BJ (cell line): ENCODE results near the gene RCOR2. TPM values are rescaled to one million over a fixed set of nuclear protein-coding genes. Genes with fewer than 3 reads are reported as not detected.
"Not testable (repeated sequence)": the region's sequence is repeated elsewhere in the genome, so short reads cannot be mapped to it uniquely, and the experiment has no call there.

Source experiments
- CTCF ChIA-PET: fragments of 350-600 bp; formaldehyde crosslinking; extraction: SDS; loops from one replicate; lab custom pipeline; 2021; ENCODE audit warnings: antibody characterized with exemption, inconsistent platforms; lab: Yijun Ruan, JAX
- POLR2A ChIA-PET: fragments of 300-600 bp; sonication (Branson Sonifier 250); formaldehyde crosslinking; extraction: SDS; loops from one replicate; lab custom pipeline; 2021; ENCODE audit warnings: antibody characterized with exemption; lab: Charles Lee
- DNase-seq: peaks from one replicate; pipeline ENCODE4 v3.0.0-alpha.2; 2011; ENCODE audit warnings: low read depth
- H3K27me3 ChIP-seq: 2 replicates; pipeline ENCODE4 v1.6.0; 2011; ENCODE audit warnings: low read length; ENCODE audit not compliant: control insufficient read depth, insufficient read depth
- H3K36me3 ChIP-seq: 2 replicates; pipeline ENCODE4 v1.5.1; 2011; ENCODE audit warnings: low read length; ENCODE audit not compliant: control insufficient read depth, insufficient read depth
- H3K4me3 ChIP-seq: 2 replicates; pipeline ENCODE4 v1.5.1; 2011; ENCODE audit warnings: low read depth, mild to moderate bottlenecking, control low read depth, low read length
- CTCF ChIP-seq: IDR thresholded peaks from 2 replicates; pipeline ENCODE4 v1.5.1; 2011; ENCODE audit warnings: low read depth, mild to moderate bottlenecking, control low read depth, inconsistent platforms, low read length, moderate library complexity; ENCODE audit not compliant: insufficient read depth
- polyA plus RNA-seq: library from polyadenylated mRNA; depleted of rRNA; stranded (reverse); fragments of >200 nt; gene quantifications from 2 replicates; pipeline ENCODE4 v1.2.3, GENCODE V29; 2011; rRNA removed
- small RNA-seq: library from RNA; depleted of rRNA; stranded (forward); fragments of <200 nt; gene quantifications from one replicate; pipeline ENCODE3, GENCODE V24; 2012; ENCODE audit warnings: low replicate concordance, low read depth; ENCODE audit not compliant: insufficient read length

The RCOR2 gene
- polyA plus RNA-seq, 1 experiment = 2.5 TPM

GRCh38 chr11:63866211-63866610, 50.8 kb downstream of the RCOR2 start:
- peaks cover 5% of the 10 kb centered on the region for H3K36me3 ChIP-seq
- CTCF ChIA-PET = no interaction called here
- DNase-seq = no peak

GRCh38 chr11:63863620-63864019, 53.3 kb downstream of the RCOR2 start:
- POLR2A ChIA-PET, H3K4me3 ChIP-seq, H3K27me3 ChIP-seq, DNase-seq, H3K36me3 ChIP-seq: not testable (repeated sequence)
- CTCF ChIA-PET = interaction anchor here (1.0 kb wide), 1 partner anchor 13 kb away, joined by 6 read pairs; no protein-coding TSS in a partner anchor

More at GRCh38 chr11:63866211-63866610, 50.8 kb downstream of the RCOR2 start:
- POLR2A ChIA-PET = no interaction called here
- no peaks in the 10 kb centered on the region for H3K27me3 ChIP-seq
- no peak for TF ChIP-seq CTCF
- no peak overlapping the region for H3K4me3 ChIP-seq

- POLR2A ChIA-PET = no interaction called here
- no peak for DNase-seq
- CTCF ChIA-PET = interaction anchor here (0.6 to 1.4 kb wide), 4 partner anchors 9 to 25 kb away, joined by 3 to 6 read pairs (median 3); no protein-coding TSS in a partner anchor
- H3K4me3 ChIP-seq = no peak overlapping the region
- peaks cover 4% of the 10 kb centered on the region for H3K36me3 ChIP-seq
- H3K27me3 ChIP-seq = no peaks in the 10 kb centered on the region
- TF ChIP-seq CTCF = no peak
Measured at GRCh38 chr11:63862923-63863322, 54.0 kb downstream of the RCOR2 start.

Small RNA genes within 50 kb of the gene (small RNA-seq; reads per million reads assigned to genes)
- not detected for gene RNU6-1306P

Other genes starting within 250 kb of the RCOR2 start
- 36.1 and 64.8 TPM in 2 replicates for gene ATL3, start 245.8 kb downstream of the RCOR2 start, polyA plus RNA-seq
- gene RTN3, start 235.7 kb downstream of the RCOR2 start, polyA plus RNA-seq = 91.4 and 164 TPM in 2 replicates
- 4.7 and 5.8 TPM in 2 replicates for gene ZFTA, start 148.4 kb downstream of the RCOR2 start, polyA plus RNA-seq
- gene SPINDOC, start 103.7 kb downstream of the RCOR2 start, polyA plus RNA-seq = 16.2 and 24.4 TPM in 2 replicates
- gene MARK2, start 78.1 kb downstream of the RCOR2 start, polyA plus RNA-seq = 11.1 and 13.8 TPM in 2 replicates
- gene NAA40, start 21.8 kb upstream of the RCOR2 start, polyA plus RNA-seq = 10.8 and 16.1 TPM in 2 replicates
- 359 and 527 TPM in 2 replicates for gene COX8A, start 57.5 kb upstream of the RCOR2 start, polyA plus RNA-seq
- 108 and 143 TPM in 2 replicates for gene OTUB1, start 69.3 kb upstream of the RCOR2 start, polyA plus RNA-seq
- 0.32 and 0.42 TPM in 2 replicates for gene FLRT1, start 118.8 kb upstream of the RCOR2 start, polyA plus RNA-seq
- gene MACROD1, start 248.9 kb upstream of the RCOR2 start, polyA plus RNA-seq = 11.7 and 12.4 TPM in 2 replicates